Small intestine (tissue), 16 donors: ENCODE data around the gene PDHB. TPM values are rescaled to one million over a fixed set of nuclear protein-coding genes. Genes with fewer than 3 reads are reported as not detected.
A peak's percentile ranks its signal among the peaks of the same experiment; 100 is the strongest.

Source experiments
- DNase-seq, 2 donors: peaks; one replicate each; pipeline versions ENCODE4 v3.0.0 to v3.0.0-alpha.2; 2013
- FAIRE-seq: peaks from 2 replicates; lab custom pipeline; 2012; peaks lifted over from hg19 to GRCh38; lab: Jason Lieb, UNC
- H3K27ac ChIP-seq, 3 donors: one replicate each; pipeline ENCODE4 v1.5.1; 2013; ENCODE audit warnings: low read length in 2 of 3, mild to moderate bottlenecking in 2 of 3, control low read depth in 1 of 3, inconsistent platforms in 1 of 3, low read depth in 1 of 3, moderate library complexity in 1 of 3
- H3K27me3 ChIP-seq, 3 donors: one replicate each; pipeline ENCODE4 v1.6.1; 2013; ENCODE audit warnings: low read length in 3 of 3, inconsistent platforms in 1 of 3; ENCODE audit not compliant: control insufficient read depth in 3 of 3, insufficient read depth in 3 of 3
- H3K36me3 ChIP-seq, 3 donors: one replicate each; pipeline ENCODE4 v1.6.1; 2013; ENCODE audit warnings: low read length in 3 of 3, inconsistent platforms in 1 of 3, low read depth in 1 of 3, mild to moderate bottlenecking in 1 of 3, moderate library complexity in 1 of 3; ENCODE audit not compliant: control insufficient read depth in 3 of 3, insufficient read depth in 2 of 3
- H3K4me1 ChIP-seq, 3 donors: one replicate each; pipeline ENCODE4 v1.6.1; 2013; ENCODE audit warnings: low read length in 2 of 3, inconsistent platforms in 1 of 3, low read depth in 1 of 3, mild to moderate bottlenecking in 1 of 3, moderate library complexity in 1 of 3; ENCODE audit not compliant: control insufficient read depth in 3 of 3, insufficient read depth in 2 of 3
- H3K4me3 ChIP-seq, 3 donors: one replicate each; pipeline ENCODE4 v1.5.1; 2013; ENCODE audit warnings: low read length in 3 of 3, control low read depth in 1 of 3, inconsistent platforms in 1 of 3, low read depth in 1 of 3, mild to moderate bottlenecking in 1 of 3, moderate library complexity in 1 of 3
- H3K9me3 ChIP-seq, 2 donors: one replicate each; pipeline ENCODE4 v1.6.1; 2013; ENCODE audit warnings: low read depth in 1 of 2, low read length in 1 of 2; ENCODE audit not compliant: control insufficient read depth in 2 of 2, insufficient read depth in 1 of 2
- WGBS, 3 donors: extraction: QIAGEN DNeasy Blood & Tissue Kit; methylation state at CpG; one replicate each; pipeline ENCODE4 v1.1.7; 2013; 5-methylcytosine and 5-hydroxymethylcytosine counted together
- long read RNA-seq, 10 donors: transcript quantifications; one replicate each; lab custom pipeline, GENCODE V29; 2026
- polyA plus RNA-seq, 4 donors: library from polyadenylated mRNA; stranded (reverse) in 3 of 4; unstranded in 1 of 4; fragments of 200-250 nt in 3 of 4; fragments of 120-200 nt in 1 of 4; gene quantifications; one replicate each; pipeline versions ENCODE4 v1.2.1 to v1.2.3, GENCODE V29; 2013
- donor health status: healthy with polysubstance abuse.
- donor health status: control.
- donor health status: control.
- donor health status: Bipolar disorder and iron deficiency.
- donor health status: healthy.

Gene PDHB
- polyA plus RNA-seq, result 10 to 100 TPM; 60.5 to 68.4 (median 64.9) TPM
- long read RNA-seq, donor 1, result 0 reads
- long read RNA-seq, donor 2, transcript PDHB-201 (10 exons, 1,527 nt), result major isoform, 9 of 9 reads
- long read RNA-seq, donor 2, partial matches to known transcripts, result 0 of 9 reads
- long read RNA-seq, donor 2, other reads (novel, unspliced or antisense), result 0 of 9 reads
- long read RNA-seq, donor 3, transcript PDHB-201 (10 exons, 1,527 nt), result major isoform, 27 of 48 reads
- long read RNA-seq, donor 3, partial matches to known transcripts, result 16 of 48 reads
- long read RNA-seq, donor 3, other reads (novel, unspliced or antisense), result 0 of 48 reads
- long read RNA-seq, donor 4, partial matches to known transcripts, result 0 of 1 reads
- long read RNA-seq, donor 4, other reads (novel, unspliced or antisense), result 0 of 1 reads
- long read RNA-seq, donor 5, transcript PDHB-201 (10 exons, 1,527 nt), result major isoform, 9 of 22 reads
- long read RNA-seq, donor 5, partial matches to known transcripts, result 11 of 22 reads
- long read RNA-seq, donor 5, other reads (novel, unspliced or antisense), result 0 of 22 reads
- long read RNA-seq, donor 6, transcript PDHB-201 (10 exons, 1,527 nt), result major isoform, 24 of 42 reads
- long read RNA-seq, donor 6, partial matches to known transcripts, result 16 of 42 reads
- long read RNA-seq, donor 6, other reads (novel, unspliced or antisense), result 0 of 42 reads
- long read RNA-seq, donor 7, result 0 reads
- long read RNA-seq, donor 8, partial matches to known transcripts, result 0 of 3 reads
- long read RNA-seq, donor 8, other reads (novel, unspliced or antisense), result 0 of 3 reads
- long read RNA-seq, donor 9, transcript PDHB-201 (10 exons, 1,527 nt), result major isoform, 10 of 10 reads
- long read RNA-seq, donor 9, partial matches to known transcripts, result 0 of 10 reads
- long read RNA-seq, donor 9, other reads (novel, unspliced or antisense), result 0 of 10 reads
- long read RNA-seq, donor 10, transcript PDHB-201 (10 exons, 1,527 nt), result major isoform, 48 of 66 reads
- long read RNA-seq, donor 10, partial matches to known transcripts, result 17 of 66 reads
- long read RNA-seq, donor 10, other reads (novel, unspliced or antisense), result 0 of 66 reads

DNA sequence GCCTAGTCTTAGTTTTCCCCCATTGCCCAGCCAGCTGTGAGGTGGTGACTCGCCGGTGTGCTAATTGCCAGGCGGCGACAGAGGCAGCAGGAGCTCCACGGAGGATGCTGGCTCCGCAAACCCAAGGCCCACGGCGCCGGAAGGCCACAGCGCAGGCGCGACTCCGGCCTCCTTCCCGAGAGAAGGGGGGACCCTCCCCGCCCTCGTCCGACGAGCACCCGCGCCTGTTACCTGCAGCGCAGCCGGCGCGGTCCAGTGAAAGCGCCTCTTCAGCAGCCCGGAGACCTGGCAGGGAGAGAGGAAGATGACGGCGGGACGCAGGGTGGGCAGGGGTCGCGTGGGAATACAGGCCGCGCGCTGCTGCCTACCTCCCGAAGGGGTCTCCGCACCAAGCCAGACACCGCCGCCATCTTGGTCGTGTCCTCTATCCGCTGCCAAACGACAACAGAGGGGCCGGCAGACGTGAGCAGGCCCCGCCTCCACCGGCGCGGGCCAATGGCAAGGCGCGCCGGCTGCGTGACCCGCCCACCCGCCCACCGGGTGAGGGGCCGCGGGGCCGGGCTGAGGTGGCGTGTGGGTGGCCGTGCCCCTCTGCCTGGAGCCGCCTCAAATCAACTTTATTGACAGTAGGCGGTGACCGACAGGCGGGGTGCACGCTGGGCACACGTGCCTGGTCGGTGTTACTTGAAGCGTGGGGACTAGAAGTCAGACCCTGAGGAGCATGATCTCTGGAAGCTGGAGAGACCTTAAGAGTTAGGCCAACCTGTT lies at the start of gene PDHB:
Gene PDHB (minus strand): TSS at position 433 of the 768 bp plus-strand sequence. CDS start 23 bp downstream, at position 410.
- peak; percentile 89 to 96 for DNase-seq

DNA sequence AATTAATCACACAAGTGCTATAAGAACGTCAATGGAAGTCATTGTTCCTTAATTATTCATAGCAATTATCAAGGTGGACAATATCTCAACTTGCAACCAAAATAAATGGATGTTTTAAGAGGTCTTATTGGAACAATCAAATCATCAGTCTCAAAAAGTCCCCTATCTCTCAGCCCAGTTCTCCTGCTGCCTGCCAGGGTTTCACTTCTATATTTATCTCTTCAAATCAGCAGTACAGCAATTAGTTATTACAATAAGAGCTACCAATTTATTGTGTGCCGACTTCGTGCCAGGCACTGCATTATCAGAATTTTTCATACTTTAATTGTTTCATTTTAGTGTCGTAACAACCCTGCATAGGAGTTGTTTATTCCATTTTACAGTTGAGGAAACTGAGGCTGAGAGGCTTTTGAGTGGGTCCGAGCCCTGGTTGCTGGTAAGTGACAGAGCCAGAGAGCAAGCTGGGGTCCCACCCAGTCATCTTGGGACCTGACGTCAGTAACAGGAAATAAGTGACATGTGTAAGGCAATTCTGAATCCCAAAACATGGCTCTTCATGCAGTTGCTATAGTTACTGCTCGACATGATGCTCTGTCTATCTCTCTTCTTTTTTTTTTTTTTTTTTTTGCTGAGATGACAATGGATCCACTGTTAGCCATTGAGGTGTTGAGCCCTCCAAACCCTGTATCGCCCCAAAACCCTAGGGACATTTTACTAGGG lies 49.4 kb upstream of the PDHB start:
- no peak overlapping the region for H3K4me3 ChIP-seq
- H3K27ac ChIP-seq, result no peak overlapping the region
- no peaks in the 10 kb centered on the region for H3K4me1 ChIP-seq
- WGBS, 3 donors, result 27 to 50% (median 38%) methylated on average over 8 of the region's 8 CpGs
- H3K27me3 ChIP-seq, result no peaks in the 10 kb centered on the region
- no peak for FAIRE-seq
- H3K36me3 ChIP-seq, result peaks cover 0 to 2% (median 0%) of the 10 kb centered on the region in 3 donors
- peaks cover 0 to 7% of the 10 kb centered on the region in 2 donors for H3K9me3 ChIP-seq
- no peak for DNase-seq

More for the DNA sequence above, at the start of gene PDHB:
- peaks cover 0 to 8% (median 0%) of the 10 kb centered on the region in 3 donors for H3K4me1 ChIP-seq
- no peak for FAIRE-seq
- peak within 1 kb of the TSS; percentile 85 to 94 (median 89) for H3K27ac ChIP-seq
- no peaks in the 10 kb centered on the region for H3K27me3 ChIP-seq
- peak within 1 kb of the TSS; percentile 73 to 90 (median 78) for H3K4me3 ChIP-seq
- peaks cover 4 to 23% (median 7%) of the 10 kb centered on the region in 3 donors for H3K36me3 ChIP-seq
- WGBS, 3 donors, result 0 to 1% (median 0%) methylated on average over 39 to 67 of the region's 67 CpGs
- H3K9me3 ChIP-seq, result no peaks in the 10 kb centered on the region

DNA sequence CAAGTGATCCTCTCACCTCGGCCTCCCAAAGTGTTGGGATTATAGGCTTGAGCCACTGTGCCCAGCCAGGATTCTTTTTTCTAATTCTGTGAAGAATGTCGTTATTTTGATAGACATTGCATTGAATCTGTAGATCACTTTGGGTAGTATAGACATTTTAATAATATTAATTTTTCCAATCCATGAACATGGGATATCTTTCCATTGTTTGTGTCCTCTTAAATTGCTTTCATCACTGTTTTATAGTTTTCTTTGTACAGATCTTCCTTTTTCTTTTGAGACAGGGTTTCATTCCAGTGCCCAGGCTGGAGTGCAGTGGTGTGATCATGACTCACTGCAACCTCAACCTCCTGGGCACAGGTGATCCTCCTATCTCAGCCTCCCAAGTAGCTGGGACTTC lies 46.7 kb upstream of the PDHB start:
- FAIRE-seq, result no peak

DNA sequence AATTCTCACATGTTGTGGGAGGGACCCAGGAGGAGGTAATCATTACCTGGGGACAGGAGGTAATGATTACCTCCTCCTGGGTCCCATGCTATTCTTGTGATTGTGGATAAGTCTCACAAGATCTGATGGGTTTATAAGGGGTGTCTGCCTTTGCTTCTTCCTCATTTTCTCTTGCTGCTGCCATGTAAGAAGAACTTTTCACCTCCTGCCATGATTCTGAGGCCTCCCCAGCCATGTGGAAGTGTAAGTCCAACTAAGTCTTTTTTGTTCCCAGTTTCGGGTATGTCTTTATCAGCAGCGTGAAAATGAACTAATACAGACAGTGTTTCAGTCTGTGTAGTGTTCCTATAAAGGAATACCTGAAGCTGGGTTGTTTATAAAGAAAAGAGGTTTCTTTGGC lies 45.1 kb upstream of the PDHB start:
- FAIRE-seq (no peak), DNase-seq (peak in 1 of 2 donors; percentile 49)
- Histone ChIP-seq H3K27ac (peak overlapping the region in 1 of 3 donors; percentile 19), H3K4me1 (no peaks in the 10 kb centered on the region), H3K9me3 (peaks cover 0 to 7% of the 10 kb centered on the region in 2 donors), H3K27me3 (no peaks in the 10 kb centered on the region), H3K36me3 (no peaks in the 10 kb centered on the region), H3K4me3 (peak overlapping the region in 1 of 3 donors; percentile 8)
- 86 to 95% (median 92%) methylated on average over 2 of the region's 2 CpGs for WGBS, 3 donors

More for the DNA sequence above, 46.7 kb upstream of the PDHB start:
- 88 to 94% (median 94%) methylated on average over 2 of the region's 2 CpGs for WGBS, 3 donors
- H3K27me3 ChIP-seq, result no peaks in the 10 kb centered on the region
- H3K27ac ChIP-seq, result no peak overlapping the region
- H3K4me3 ChIP-seq, result no peak overlapping the region
- peaks cover 0 to 7% of the 10 kb centered on the region in 2 donors for H3K9me3 ChIP-seq
- H3K36me3 ChIP-seq, result peaks cover 0 to 2% (median 0%) of the 10 kb centered on the region in 3 donors
- no peak for DNase-seq
- H3K4me1 ChIP-seq, result no peaks in the 10 kb centered on the region

DNA sequence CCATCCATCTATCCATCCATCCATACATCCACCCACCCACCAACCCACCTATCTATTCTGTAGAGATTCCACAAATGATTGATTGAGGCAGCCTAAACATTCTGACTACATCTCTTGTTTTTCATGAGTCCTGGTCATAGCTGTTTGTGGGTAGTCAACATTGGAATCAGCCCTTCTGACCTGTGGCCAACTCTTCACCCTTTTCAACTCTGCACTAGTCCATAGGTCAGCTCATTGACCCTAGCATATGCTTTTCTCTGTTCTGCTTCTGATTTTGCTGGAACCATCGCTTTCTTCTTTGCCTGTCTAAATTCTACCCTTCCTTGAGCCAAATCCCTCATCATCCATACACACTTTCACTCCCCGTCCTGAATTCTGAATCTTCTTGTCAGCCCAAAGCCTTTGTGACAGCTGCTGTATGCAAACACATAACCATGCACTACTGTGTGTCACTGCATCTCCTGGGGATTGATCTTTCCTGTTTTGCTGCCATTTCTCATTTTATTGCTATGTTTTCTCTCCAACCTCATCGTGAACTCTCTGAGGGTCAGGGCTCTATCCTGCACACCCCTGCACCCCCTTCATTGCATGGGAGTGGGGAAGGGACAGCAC lies 41.4 kb upstream of the PDHB start:
- Histone ChIP-seq H3K27ac (no peak overlapping the region), H3K9me3 (peaks cover 0 to under 1% of the 10 kb centered on the region in 2 donors), H3K27me3 (no peaks in the 10 kb centered on the region), H3K36me3 (no peaks in the 10 kb centered on the region), H3K4me3 (no peak overlapping the region), H3K4me1 (peaks cover 2 to 21% (median 10%) of the 10 kb centered on the region in 3 donors)
- DNase-seq (no peak), FAIRE-seq (no peak)
- WGBS, 3 donors, result 66 to 82% (median 78%) methylated on average over 3 of the region's 3 CpGs

DNA sequence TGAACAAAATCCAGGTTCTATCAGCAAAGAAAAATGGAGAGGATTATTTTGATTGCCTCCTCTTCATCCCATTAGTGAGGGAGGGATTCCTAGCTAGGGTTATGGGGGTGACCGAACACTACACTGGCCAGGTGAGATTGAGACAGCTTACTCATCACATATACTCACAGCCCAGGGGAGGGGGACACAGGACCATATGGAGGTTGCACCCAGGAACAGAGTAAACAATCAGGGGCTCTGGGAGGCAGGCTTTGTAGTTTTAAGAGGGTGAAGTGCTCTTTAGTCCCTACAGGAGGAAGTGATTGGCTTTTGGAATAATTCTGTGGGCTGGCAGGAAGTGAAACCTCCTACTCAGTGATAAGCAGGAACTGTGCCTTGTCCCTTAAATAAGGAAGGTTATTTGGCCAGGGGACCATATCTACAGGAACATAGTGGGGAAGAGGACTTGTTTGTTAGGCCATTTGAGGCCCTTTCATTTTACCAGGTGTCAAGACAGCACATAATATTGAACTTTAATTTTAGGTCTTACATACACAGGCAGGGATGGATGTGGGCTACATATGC lies 40.8 kb upstream of the PDHB start:
- no peak for FAIRE-seq

DNA sequence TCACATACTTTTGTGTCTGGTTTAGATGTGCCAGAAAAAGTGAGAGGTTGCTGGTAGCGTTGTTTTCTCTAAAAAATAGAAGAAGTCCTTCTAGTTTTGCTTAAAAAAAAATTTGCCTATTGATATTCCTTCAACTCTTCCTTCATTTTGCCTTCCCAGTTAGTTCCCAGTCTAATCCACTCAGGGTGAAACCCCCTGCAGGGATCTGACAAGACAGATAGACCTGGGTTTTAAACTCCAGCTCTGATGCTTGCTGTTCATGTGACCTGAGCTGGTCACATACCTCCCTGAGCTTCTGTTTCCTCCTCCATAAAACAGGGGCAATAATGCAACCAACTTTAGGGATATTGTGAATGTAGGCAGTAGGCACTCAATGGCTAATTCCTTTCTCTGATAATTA lies 39.6 kb upstream of the PDHB start:
- 85 to 100% (median 92%) methylated on average over 1 of the region's 1 CpG for WGBS, 3 donors
- H3K9me3 ChIP-seq, result no peaks in the 10 kb centered on the region
- no peaks in the 10 kb centered on the region for H3K27me3 ChIP-seq

More for the DNA sequence above, 40.8 kb upstream of the PDHB start:
- Histone ChIP-seq H3K9me3 (no peaks in the 10 kb centered on the region), H3K36me3 (no peaks in the 10 kb centered on the region), H3K27me3 (no peaks in the 10 kb centered on the region), H3K4me3 (no peak overlapping the region), H3K4me1 (peaks cover 2 to 24% (median 10%) of the 10 kb centered on the region in 3 donors), H3K27ac (no peak overlapping the region)
- WGBS, 3 donors, result 90 to 96% (median 94%) methylated on average over 1 of the region's 1 CpG
- no peak for DNase-seq

More for the DNA sequence above, 39.6 kb upstream of the PDHB start:
- peaks cover 2 to 24% (median 10%) of the 10 kb centered on the region in 3 donors for H3K4me1 ChIP-seq
- no peaks in the 10 kb centered on the region for H3K36me3 ChIP-seq
- no peak overlapping the region for H3K4me3 ChIP-seq
- FAIRE-seq, result no peak
- no peak for DNase-seq
- H3K27ac ChIP-seq, result no peak overlapping the region
